ENCODE results near the gene CACNG6. TPM values are rescaled to one million over a fixed set of nuclear protein-coding genes. Genes with fewer than 3 reads are reported as not detected.
A peak's percentile ranks its signal among the peaks of the same experiment; 100 is the strongest.

Gene CACNG6
- total RNA-seq, 1 donor = 0.36 TPM

DNA sequence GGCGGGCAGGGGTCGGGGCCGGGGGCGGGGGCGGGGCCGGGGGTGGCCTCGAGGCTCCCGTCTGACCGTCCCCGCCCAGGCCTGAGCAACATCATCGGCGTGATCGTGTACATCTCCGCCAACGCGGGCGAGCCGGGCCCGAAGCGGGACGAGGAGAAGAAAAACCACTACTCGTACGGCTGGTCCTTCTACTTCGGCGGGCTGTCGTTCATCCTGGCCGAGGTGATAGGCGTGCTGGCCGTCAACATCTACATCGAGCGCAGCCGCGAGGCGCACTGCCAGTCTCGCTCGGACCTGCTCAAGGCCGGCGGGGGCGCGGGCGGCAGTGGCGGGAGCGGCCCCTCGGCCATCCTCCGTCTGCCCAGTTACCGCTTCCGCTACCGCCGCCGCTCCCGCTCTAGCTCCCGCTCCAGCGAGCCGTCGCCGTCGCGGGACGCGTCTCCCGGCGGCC, 9.4 kb upstream of the CACNG6 start:
- DNase-seq (ENCODE audit: insufficient read length, low spot score, missing footprints) = peak; percentile 91

DNA sequence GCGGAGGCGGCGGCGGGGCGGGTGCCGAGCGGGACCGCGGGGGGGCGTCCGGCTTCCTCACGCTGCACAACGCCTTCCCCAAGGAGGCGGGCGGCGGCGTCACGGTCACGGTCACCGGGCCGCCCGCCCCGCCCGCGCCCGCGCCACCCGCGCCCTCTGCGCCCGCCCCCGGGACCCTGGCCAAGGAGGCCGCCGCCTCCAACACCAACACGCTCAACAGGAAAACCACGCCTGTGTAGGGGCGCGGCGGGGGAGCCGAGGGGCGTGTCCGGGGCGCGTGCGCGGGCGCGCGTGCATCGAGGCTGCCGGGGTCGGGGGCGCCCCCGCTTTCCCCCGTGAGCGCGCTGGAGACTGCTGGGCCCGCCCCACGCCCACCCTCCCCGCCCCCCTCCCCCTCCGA, 8.8 kb upstream of the CACNG6 start:
- H3K4me1 ChIP-seq (ENCODE audit: insufficient read depth, low read length) = peaks cover 3% of the 10 kb centered on the region
- H3K4me3 ChIP-seq (ENCODE audit: insufficient read depth, low read length) = no peak overlapping the region
- peak; percentile 86 for DNase-seq (ENCODE audit: insufficient read length, low spot score, missing footprints)

More for the DNA sequence above, 9.4 kb upstream of the CACNG6 start:
- no peaks in the 10 kb centered on the region for H3K79me2 ChIP-seq (ENCODE audit: insufficient read depth, low read length)
- peaks cover 43% of the 10 kb centered on the region for H3K27me3 ChIP-seq (ENCODE audit: insufficient read depth, low read length)
- no peaks in the 10 kb centered on the region for H3K36me3 ChIP-seq (ENCODE audit: insufficient read depth, low read length)
- H3K4me2 ChIP-seq (ENCODE audit: insufficient read depth, low read length) = peak overlapping the region; percentile 43
- H3K27ac ChIP-seq (ENCODE audit: low read depth, low read length) = no peak overlapping the region
- H3K9me3 ChIP-seq (ENCODE audit: low read depth, low read length) = no peaks in the 10 kb centered on the region
- H4K20me1 ChIP-seq (ENCODE audit: insufficient read depth, low read length) = no peaks in the 10 kb centered on the region
- H3K4me3 ChIP-seq (ENCODE audit: insufficient read depth, low read length) = peak overlapping the region; percentile 30
- H3K4me1 ChIP-seq (ENCODE audit: insufficient read depth, low read length) = peaks cover 4% of the 10 kb centered on the region
- TF ChIP-seq, protein P1, sequence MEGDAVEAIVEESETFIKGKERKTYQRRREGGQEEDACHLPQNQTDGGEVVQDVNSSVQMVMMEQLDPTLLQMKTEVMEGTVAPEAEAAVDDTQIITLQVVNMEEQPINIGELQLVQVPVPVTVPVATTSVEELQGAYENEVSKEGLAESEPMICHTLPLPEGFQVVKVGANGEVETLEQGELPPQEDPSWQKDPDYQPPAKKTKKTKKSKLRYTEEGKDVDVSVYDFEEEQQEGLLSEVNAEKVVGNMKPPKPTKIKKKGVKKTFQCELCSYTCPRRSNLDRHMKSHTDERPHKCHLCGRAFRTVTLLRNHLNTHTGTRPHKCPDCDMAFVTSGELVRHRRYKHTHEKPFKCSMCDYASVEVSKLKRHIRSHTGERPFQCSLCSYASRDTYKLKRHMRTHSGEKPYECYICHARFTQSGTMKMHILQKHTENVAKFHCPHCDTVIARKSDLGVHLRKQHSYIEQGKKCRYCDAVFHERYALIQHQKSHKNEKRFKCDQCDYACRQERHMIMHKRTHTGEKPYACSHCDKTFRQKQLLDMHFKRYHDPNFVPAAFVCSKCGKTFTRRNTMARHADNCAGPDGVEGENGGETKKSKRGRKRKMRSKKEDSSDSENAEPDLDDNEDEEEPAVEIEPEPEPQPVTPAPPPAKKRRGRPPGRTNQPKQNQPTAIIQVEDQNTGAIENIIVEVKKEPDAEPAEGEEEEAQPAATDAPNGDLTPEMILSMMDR (IDR thresholded peaks at IDR 0.05; ENCODE audit: extremely low read depth, low read depth, low read length) = no peak
- H2AFZ ChIP-seq (ENCODE audit: low read length) = peak overlapping the region; percentile 35

DNA sequence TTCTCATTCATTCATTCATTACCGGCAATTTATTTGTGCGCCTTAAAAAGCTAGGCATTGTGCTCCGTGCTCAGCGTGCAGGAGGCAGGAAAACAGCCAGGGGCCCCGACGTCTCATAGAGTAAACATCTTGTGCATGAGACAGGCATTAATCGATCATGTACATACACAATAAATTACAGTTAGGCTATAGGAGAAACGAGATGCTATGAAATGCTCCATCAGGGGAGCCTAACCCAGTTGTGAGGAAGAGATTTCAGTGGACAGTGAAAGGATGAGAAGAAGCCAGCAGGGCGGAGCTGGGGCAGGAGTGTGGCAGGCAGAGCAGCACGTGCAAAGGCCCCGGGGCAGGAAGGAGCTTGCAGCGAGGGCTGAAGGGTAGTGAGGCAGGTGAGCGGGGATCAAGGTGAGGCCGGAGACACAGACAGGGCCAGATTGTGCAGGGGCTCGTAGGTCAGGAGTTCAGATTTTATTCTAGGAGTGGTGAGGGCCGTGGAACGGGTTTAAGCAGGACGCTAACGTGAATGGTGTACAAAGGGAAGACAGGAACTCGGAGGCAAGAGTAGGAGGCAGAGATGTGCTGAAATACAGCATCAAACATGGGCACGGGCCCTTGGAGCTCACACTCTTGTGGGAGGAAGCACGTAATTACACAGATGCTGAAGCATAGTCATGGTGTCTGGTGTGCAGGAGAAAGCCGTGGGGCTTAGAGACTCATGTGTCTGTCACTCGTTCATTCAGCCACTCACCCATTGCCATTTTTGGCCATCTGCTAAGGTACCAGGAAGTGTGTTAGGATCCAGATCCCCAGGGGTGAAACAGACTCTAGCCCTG, 7.8 kb upstream of the CACNG6 start:
- TF ChIP-seq, protein P1 (IDR thresholded peaks at IDR 0.05; ENCODE audit: extremely low read depth, low read depth, low read length) = no peak

More for the DNA sequence above, 8.8 kb upstream of the CACNG6 start:
- Histone ChIP-seq H2AFZ (ENCODE audit: low read length) (no peak overlapping the region), H3K27ac (ENCODE audit: low read depth, low read length) (no peak overlapping the region), H3K27me3 (ENCODE audit: insufficient read depth, low read length) (peaks cover 43% of the 10 kb centered on the region), H3K4me2 (ENCODE audit: insufficient read depth, low read length) (no peak overlapping the region), H3K79me2 (ENCODE audit: insufficient read depth, low read length) (no peaks in the 10 kb centered on the region), H4K20me1 (ENCODE audit: insufficient read depth, low read length) (no peaks in the 10 kb centered on the region), H3K36me3 (ENCODE audit: insufficient read depth, low read length) (no peaks in the 10 kb centered on the region), H3K9me3 (ENCODE audit: low read depth, low read length) (no peaks in the 10 kb centered on the region)
- TF ChIP-seq, protein P1 (IDR thresholded peaks at IDR 0.05; ENCODE audit: extremely low read depth, low read depth, low read length) = no peak

DNA sequence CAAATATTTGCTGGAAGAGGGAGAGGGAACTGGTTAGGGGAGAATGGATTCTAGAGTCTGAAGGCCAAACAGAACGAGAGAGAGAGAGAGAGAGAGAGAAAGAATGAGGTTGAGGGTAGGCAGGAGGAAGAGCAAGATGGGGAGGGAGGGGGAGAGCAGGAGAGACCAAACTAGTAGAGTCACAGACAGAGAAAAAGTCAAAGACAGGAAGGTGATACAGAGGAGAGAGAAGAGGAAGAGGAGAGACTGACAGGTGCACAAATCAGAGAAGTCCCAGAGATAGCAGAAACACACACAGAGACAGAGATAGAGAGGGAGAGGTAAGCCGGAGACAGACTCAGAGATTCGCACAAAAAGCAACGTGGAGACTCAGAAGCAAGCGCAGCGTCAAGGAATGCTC, 5.6 kb upstream of the CACNG6 start:
- H3K79me2 ChIP-seq (ENCODE audit: insufficient read depth, low read length) = no peaks in the 10 kb centered on the region
- H3K4me3 ChIP-seq (ENCODE audit: insufficient read depth, low read length) = no peak overlapping the region
- peak; percentile 53 for DNase-seq (ENCODE audit: insufficient read length, low spot score, missing footprints)
- no peaks in the 10 kb centered on the region for H3K9me3 ChIP-seq (ENCODE audit: low read depth, low read length)
- no peak overlapping the region for H3K4me2 ChIP-seq (ENCODE audit: insufficient read depth, low read length)
- TF ChIP-seq, protein P1 (IDR thresholded peaks at IDR 0.05; ENCODE audit: extremely low read depth, low read depth, low read length) = no peak
- no peaks in the 10 kb centered on the region for H4K20me1 ChIP-seq (ENCODE audit: insufficient read depth, low read length)
- no peak overlapping the region for H2AFZ ChIP-seq (ENCODE audit: low read length)
- H3K36me3 ChIP-seq (ENCODE audit: insufficient read depth, low read length) = no peaks in the 10 kb centered on the region
- H3K4me1 ChIP-seq (ENCODE audit: insufficient read depth, low read length) = no peaks in the 10 kb centered on the region
- peaks cover 26% of the 10 kb centered on the region for H3K27me3 ChIP-seq (ENCODE audit: insufficient read depth, low read length)
- H3K27ac ChIP-seq (ENCODE audit: low read depth, low read length) = no peak overlapping the region

More for the DNA sequence above, 7.8 kb upstream of the CACNG6 start:
- Histone ChIP-seq H3K36me3 (ENCODE audit: insufficient read depth, low read length) (no peaks in the 10 kb centered on the region), H2AFZ (ENCODE audit: low read length) (no peak overlapping the region), H3K4me2 (ENCODE audit: insufficient read depth, low read length) (no peak overlapping the region), H3K9me3 (ENCODE audit: low read depth, low read length) (no peaks in the 10 kb centered on the region), H4K20me1 (ENCODE audit: insufficient read depth, low read length) (no peaks in the 10 kb centered on the region), H3K27ac (ENCODE audit: low read depth, low read length) (no peak overlapping the region), H3K27me3 (ENCODE audit: insufficient read depth, low read length) (peaks cover 38% of the 10 kb centered on the region), H3K4me1 (ENCODE audit: insufficient read depth, low read length) (no peaks in the 10 kb centered on the region), H3K4me3 (ENCODE audit: insufficient read depth, low read length) (no peak overlapping the region), H3K79me2 (ENCODE audit: insufficient read depth, low read length) (no peaks in the 10 kb centered on the region)
- DNase-seq (ENCODE audit: insufficient read length, low spot score, missing footprints) = peak; percentile 83
